IMR-90 (cell line): ENCODE results near the gene TNFRSF14. TPM values are rescaled to one million over a fixed set of nuclear protein-coding genes. Genes with fewer than 3 reads are reported as not detected.
A peak's percentile ranks its signal among the peaks of the same experiment; 100 is the strongest.

ENCODE experiments used
- ATAC-seq: fragments of 200-7000 bp; cut with Tn5 transposase; 2 replicates; pipeline ENCODE4 v1.9.1; 2020; ENCODE audit warnings: low read depth, mild to moderate bottlenecking, moderate library complexity
- BruUV-seq: library from RNA; stranded (reverse); fragments of 400-500 nt; replicated peaks from 2 replicates; lab custom pipeline; 2021; lab: Mats Ljungman, UMichigan
- CTCF ChIA-PET: fragments of 300-600 bp; formaldehyde crosslinking; extraction: SDS; loops from one replicate; lab custom pipeline; 2021; ENCODE audit warnings: antibody characterized with exemption; lab: Yijun Ruan, JAX
- POLR2A ChIA-PET: fragments of 300-600 bp; sonication (Branson Sonifier 250); formaldehyde crosslinking; loops from one replicate; lab custom pipeline; 2022; ENCODE audit warnings: antibody characterized with exemption; ENCODE audit not compliant: unreplicated experiment; lab: Charles Lee
- DNase-seq: peaks from one replicate; pipeline ENCODE4 v3.0.0; 2013
- H2AFZ ChIP-seq: replicated peaks from 2 replicates; pipeline ENCODE3; 2013; ENCODE audit warnings: low read length, mild to moderate bottlenecking; ENCODE audit not compliant: poor library complexity
- H2AK5ac ChIP-seq: 2 replicates; pipeline ENCODE4 v1.6.1; 2013; ENCODE audit warnings: low read depth, low read length, inconsistent platforms
- H2AK9ac ChIP-seq: replicated peaks from 2 replicates; pipeline ENCODE3; 2013; ENCODE audit warnings: mild to moderate bottlenecking, low read depth, low read length, moderate library complexity; ENCODE audit not compliant: poor library complexity
- H2BK120ac ChIP-seq: 2 replicates; pipeline ENCODE4 v1.6.1; 2013; ENCODE audit warnings: low read depth, low read length, inconsistent platforms
- H2BK15ac ChIP-seq: 3 replicates; pipeline ENCODE4 v1.6.1; 2013; ENCODE audit warnings: low read depth, low read length, inconsistent platforms
- H2BK20ac ChIP-seq: 2 replicates; pipeline ENCODE4 v1.6.1; 2013; ENCODE audit warnings: low read depth, mild to moderate bottlenecking, inconsistent platforms, low read length, moderate library complexity
- H2BK5ac ChIP-seq: 2 replicates; pipeline ENCODE4 v1.6.1; 2013; ENCODE audit warnings: mild to moderate bottlenecking, low read depth, low read length, inconsistent platforms; ENCODE audit not compliant: poor library complexity, severe bottlenecking
- H3K14ac ChIP-seq: replicated peaks from 2 replicates; pipeline ENCODE4 v1.6.1; 2013; ENCODE audit warnings: low read depth, low read length, inconsistent platforms
- H3K18ac ChIP-seq: 2 replicates; pipeline ENCODE4 v1.6.1; 2013; ENCODE audit warnings: low read depth, low read length, control low read depth
- H3K23ac ChIP-seq: 2 replicates; pipeline ENCODE4 v1.6.1; 2013; ENCODE audit warnings: low read depth, low read length, inconsistent platforms
- H3K27ac ChIP-seq: 2 replicates; pipeline ENCODE4 v1.5.1; 2013; ENCODE audit warnings: mild to moderate bottlenecking, control low read depth, low read length; ENCODE audit not compliant: insufficient read depth
- H3K27me3 ChIP-seq: 2 replicates; pipeline ENCODE4 v1.6.1; 2013; ENCODE audit warnings: low read length; ENCODE audit not compliant: control insufficient read depth, insufficient read depth
- H3K36me3 ChIP-seq: 2 replicates; pipeline ENCODE4 v1.6.1; 2013; ENCODE audit warnings: low read length, mixed read lengths; ENCODE audit not compliant: control insufficient read depth, insufficient read depth
- H3K4ac ChIP-seq: 2 replicates; pipeline ENCODE4 v1.6.1; 2013; ENCODE audit warnings: low read depth, low read length, inconsistent platforms
- H3K4me1 ChIP-seq: 2 replicates; pipeline ENCODE4 v1.6.1; 2013; ENCODE audit warnings: low read length, mixed read lengths; ENCODE audit not compliant: control insufficient read depth, insufficient read depth
- H3K4me2 ChIP-seq: 2 replicates; pipeline ENCODE4 v1.6.1; 2013; ENCODE audit warnings: low read depth, mild to moderate bottlenecking, control low read depth, low read length, moderate library complexity
- H3K4me3 ChIP-seq: 2 replicates; pipeline ENCODE4 v1.5.1; 2013; ENCODE audit warnings: low read depth, mild to moderate bottlenecking, control low read depth, low read length, moderate library complexity; ENCODE audit not compliant: insufficient read depth
- H3K56ac ChIP-seq: 2 replicates; pipeline ENCODE4 v1.6.1; 2013; ENCODE audit warnings: low read length, inconsistent platforms; ENCODE audit not compliant: insufficient read depth; ENCODE audit errors: extremely low read depth
- H3K79me1 ChIP-seq, 2 experiments: 2 replicates each; pipeline ENCODE4 v1.6.1; 2013; ENCODE audit warnings: low read length in 2 of 2, inconsistent platforms in 1 of 2, low read depth in 1 of 2
- H3K9ac ChIP-seq: 2 replicates; pipeline ENCODE4 v1.6.1; 2013; ENCODE audit warnings: low read depth, low read length, control low read depth
- H3K9me1 ChIP-seq: 2 replicates; pipeline ENCODE4 v1.6.1; 2013; ENCODE audit warnings: low read length, inconsistent platforms; ENCODE audit not compliant: insufficient read depth
- H3K9me3 ChIP-seq: 2 replicates; pipeline ENCODE4 v1.6.1; 2013; ENCODE audit warnings: low read length; ENCODE audit not compliant: control insufficient read depth, insufficient read depth
- H4K20me1 ChIP-seq: 2 replicates; pipeline ENCODE4 v1.6.1; 2013; ENCODE audit warnings: low read length, inconsistent platforms; ENCODE audit not compliant: insufficient read depth
- H4K5ac ChIP-seq: 2 replicates; pipeline ENCODE4 v1.6.1; 2013; ENCODE audit warnings: mild to moderate bottlenecking, low read depth, low read length, control low read depth
- H4K8ac ChIP-seq, 2 experiments: 2 replicates each; pipeline ENCODE4 v1.6.1; 2013; ENCODE audit warnings: low read depth in 2 of 2, low read length in 2 of 2, control low read depth in 1 of 2, inconsistent platforms in 1 of 2
- H4K91ac ChIP-seq: 2 replicates; pipeline ENCODE4 v1.6.1; 2013; ENCODE audit warnings: low read depth, low read length, inconsistent platforms; ENCODE audit not compliant: insufficient read depth
- BHLHE40 ChIP-seq: fragments of 150-350 bp; IDR thresholded peaks from 2 replicates; pipeline ENCODE4 v1.6.1; 2016; ENCODE audit warnings: mild to moderate bottlenecking, low read depth, low read length
- CHD1 ChIP-seq: IDR thresholded peaks from 2 replicates; pipeline ENCODE4 v1.6.1; 2012; ENCODE audit warnings: low read depth, low read length, improper control_type of control experiment
- FOS ChIP-seq: fragments of 150-350 bp; IDR thresholded peaks from 2 replicates; pipeline ENCODE4 v1.6.1; 2016; ENCODE audit warnings: low read depth, low read length
- NFE2L2 ChIP-seq: fragments of 150-350 bp; IDR thresholded peaks from 2 replicates; pipeline ENCODE4 v1.6.1; 2016; ENCODE audit warnings: low read depth, mild to moderate bottlenecking, low read length
- RAD21 ChIP-seq: IDR thresholded peaks from 2 replicates; pipeline ENCODE4 v1.6.1; 2012; ENCODE audit warnings: low read length, improper control_type of control experiment
- RCOR1 ChIP-seq: IDR thresholded peaks from 2 replicates; pipeline ENCODE4 v1.6.1; 2012; ENCODE audit warnings: mild to moderate bottlenecking, low read length, improper control_type of control experiment; ENCODE audit not compliant: insufficient replicate concordance
- WGBS, 2 experiments: methylation state at CpG; one replicate each; pipeline versions ENCODE4 v1.1.5 to v1.1.7; 2013; ENCODE audit warnings: missing lambda C conversion rate in 2 of 2; ENCODE audit not compliant: insufficient read length in 1 of 2; ENCODE audit errors: extremely low coverage in 2 of 2; 5-methylcytosine and 5-hydroxymethylcytosine counted together
- dilution Hi-C: fragments of 300-500 bp; cut with HindIII; formaldehyde crosslinking; loops from one replicate; pipeline ENCODE4 v1.14.3; 2018; ENCODE audit warnings: low sequenced_read_pairs; ENCODE audit not compliant: unreplicated experiment
- in situ Hi-C: fragments of 300-500 bp; cut with MboI; formaldehyde crosslinking; loops from 3 replicates; pipeline ENCODE4 v1.14.3; 2019; ENCODE audit warnings: low sequenced_read_pairs, inconsistent platforms, mixed read lengths
- intact Hi-C: fragments of 100-400 bp; cut with micrococcal nuclease; formaldehyde crosslinking; loops from 2 replicates; pipeline ENCODE4 v1.10.0; 2022
- polyA plus RNA-seq, 3 experiments: library from polyadenylated mRNA; depleted of rRNA; stranded (reverse); fragments of >200 nt; gene quantifications; 2 replicates each; pipeline ENCODE4 v1.2.3, GENCODE V29; 2012; ENCODE audit warnings: low replicate concordance in 1 of 3
- total RNA-seq: library from RNA; depleted of rRNA; stranded (reverse); fragments of >200 nt; gene quantifications from 2 replicates; pipeline ENCODE4 v1.2.3, GENCODE V29; 2012
- TF ChIP-seq, protein P1 (sequence below): conservative IDR thresholded peaks from 2 replicates; pipeline ENCODE4 v1.5.1; 2012; ENCODE audit warnings: mild to moderate bottlenecking, low read depth, low read length, improper control_type of control experiment

Gene TNFRSF14
- total and polyA plus RNA-seq, 2 of the 4 experiments (the other 2 are of a cell fraction) = 1.3 to 4.2 TPM

DNA sequence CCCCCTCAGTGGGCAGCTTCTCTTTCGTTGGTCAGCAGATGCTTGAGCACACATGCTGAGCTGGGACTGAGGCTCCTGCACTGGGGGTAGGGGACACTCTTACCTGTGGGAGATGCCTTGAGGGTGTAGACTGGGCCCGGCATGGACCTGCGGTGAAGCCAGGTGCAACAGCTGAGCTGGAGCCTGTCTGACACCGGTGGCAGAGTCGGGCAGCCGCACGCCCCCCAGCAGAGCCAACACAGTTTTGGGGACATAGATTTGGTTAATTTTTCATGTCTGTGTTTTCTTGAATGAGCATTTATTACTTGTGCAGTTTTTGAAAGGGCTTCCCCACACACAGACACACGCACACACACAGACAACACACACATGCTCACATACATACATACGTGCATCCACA, 20.2 kb upstream of the TNFRSF14 start:
- Histone ChIP-seq H3K18ac (no peak overlapping the region), H3K9me3 (no peaks in the 10 kb centered on the region), H3K9me1 (peaks cover 9% of the 10 kb centered on the region), H2AK9ac (peak overlapping the region; percentile 81), H3K27me3 (peaks cover 5% of the 10 kb centered on the region; the same call in 1 of the 2 replicates), H3K9ac (no peak overlapping the region), H2AK5ac (peak overlapping the region; percentile 37), H4K5ac (no peak overlapping the region), H3K23ac (no peak overlapping the region), H4K91ac (no peak overlapping the region), H2BK20ac (no peak overlapping the region), H3K79me1 (no peaks in the 10 kb centered on the region), H3K4me3 (no peak overlapping the region), H2BK5ac (no peak overlapping the region), H2AFZ (peak overlapping the region; percentile 84), H2BK15ac (no peak overlapping the region; the same call in 2 of the 3 replicates), H3K27ac (no peak overlapping the region), H2BK120ac (peak overlapping the region; percentile 75; the same call in 1 of the 2 replicates), H3K4ac (peak overlapping the region; percentile 77; the same call in 1 of the 2 replicates), H4K8ac (peak overlapping the region in 1 of 2 experiments; percentile 25; a peak in 1 of 4 replicates), H4K20me1 (no peaks in the 10 kb centered on the region), H3K36me3 (no peaks in the 10 kb centered on the region), H3K4me2 (no peak overlapping the region), H3K14ac (no peak overlapping the region), H3K56ac (no peak overlapping the region), H3K4me1 (peaks cover 12% of the 10 kb centered on the region)
- no TSS peak for BruUV-seq
- DNase-seq = no peak
- ChIA-PET CTCF (interaction anchor here (1.3 kb wide), 1 partner anchor 10 kb away, joined by 3 read pairs; the partner anchor contains the start of gene PANK4), POLR2A (no interaction called here)
- in situ Hi-C loops (loop anchor here (25.0 kb wide), 1 partner anchor 349 kb away; the partner anchor contains the start of gene FAAP20), intact Hi-C loops (no loop called here), dilution Hi-C loops (no loop called here)
- TF ChIP-seq RCOR1 (no peak), CHD1 (no peak), BHLHE40 (no peak), NFE2L2 (no peak), FOS (no peak), RAD21 (no peak)
- TF ChIP-seq, protein P1, sequence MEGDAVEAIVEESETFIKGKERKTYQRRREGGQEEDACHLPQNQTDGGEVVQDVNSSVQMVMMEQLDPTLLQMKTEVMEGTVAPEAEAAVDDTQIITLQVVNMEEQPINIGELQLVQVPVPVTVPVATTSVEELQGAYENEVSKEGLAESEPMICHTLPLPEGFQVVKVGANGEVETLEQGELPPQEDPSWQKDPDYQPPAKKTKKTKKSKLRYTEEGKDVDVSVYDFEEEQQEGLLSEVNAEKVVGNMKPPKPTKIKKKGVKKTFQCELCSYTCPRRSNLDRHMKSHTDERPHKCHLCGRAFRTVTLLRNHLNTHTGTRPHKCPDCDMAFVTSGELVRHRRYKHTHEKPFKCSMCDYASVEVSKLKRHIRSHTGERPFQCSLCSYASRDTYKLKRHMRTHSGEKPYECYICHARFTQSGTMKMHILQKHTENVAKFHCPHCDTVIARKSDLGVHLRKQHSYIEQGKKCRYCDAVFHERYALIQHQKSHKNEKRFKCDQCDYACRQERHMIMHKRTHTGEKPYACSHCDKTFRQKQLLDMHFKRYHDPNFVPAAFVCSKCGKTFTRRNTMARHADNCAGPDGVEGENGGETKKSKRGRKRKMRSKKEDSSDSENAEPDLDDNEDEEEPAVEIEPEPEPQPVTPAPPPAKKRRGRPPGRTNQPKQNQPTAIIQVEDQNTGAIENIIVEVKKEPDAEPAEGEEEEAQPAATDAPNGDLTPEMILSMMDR = no peak
- 83% methylated on average over 1 of the region's 9 CpGs; no CpG with 5 or more reads in 1 of the 2 experiments for WGBS, 2 experiments
- ATAC-seq = no peak
